ENCODE results near the gene BHLHE41. TPM values are rescaled to one million over a fixed set of nuclear protein-coding genes. Genes with fewer than 3 reads are reported as not detected.

The BHLHE41 gene
- total and polyA plus RNA-seq, 9 of the 15 experiments (the other 6 are each of a cell fraction or from before 2014, with no cell fraction given) = not detected

- TF ChIP-seq FOXA3 (CRISPR knock-in tag; conservative IDR thresholded peaks at IDR 0.05 in 1 of 2, IDR thresholded peaks at IDR 0.05 in 1 of 2) = peak in 1 of 2 experiments; percentile 80; a peak in 1 of 4 replicates
- TF ChIP-seq HSF4 (CRISPR knock-in tag; IDR thresholded peaks at IDR 0.05; ENCODE audit: borderline replicate concordance) = no peak
- TF ChIP-seq SUPT5H (IDR thresholded peaks at IDR 0.05) = no peak
- TF ChIP-seq ZBTB9 (CRISPR knock-in tag; IDR thresholded peaks at IDR 0.05) = no peak
- no peak; a peak in 1 of 4 replicates for TF ChIP-seq SIN3A (IDR thresholded peaks at IDR 0.05; ENCODE audit: borderline replicate concordance in 2 of 2, control insufficient read depth in 1 of 2, low read depth in 2 of 2, low read length in 2 of 2)
- TF ChIP-seq, protein P1, sequence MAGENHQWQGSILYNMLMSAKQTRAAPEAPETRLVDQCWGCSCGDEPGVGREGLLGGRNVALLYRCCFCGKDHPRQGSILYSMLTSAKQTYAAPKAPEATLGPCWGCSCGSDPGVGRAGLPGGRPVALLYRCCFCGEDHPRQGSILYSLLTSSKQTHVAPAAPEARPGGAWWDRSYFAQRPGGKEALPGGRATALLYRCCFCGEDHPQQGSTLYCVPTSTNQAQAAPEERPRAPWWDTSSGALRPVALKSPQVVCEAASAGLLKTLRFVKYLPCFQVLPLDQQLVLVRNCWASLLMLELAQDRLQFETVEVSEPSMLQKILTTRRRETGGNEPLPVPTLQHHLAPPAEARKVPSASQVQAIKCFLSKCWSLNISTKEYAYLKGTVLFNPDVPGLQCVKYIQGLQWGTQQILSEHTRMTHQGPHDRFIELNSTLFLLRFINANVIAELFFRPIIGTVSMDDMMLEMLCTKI (IDR thresholded peaks at IDR 0.05; ENCODE audit: partially characterized antibody) = no peak
- TF ChIP-seq, protein P2, sequence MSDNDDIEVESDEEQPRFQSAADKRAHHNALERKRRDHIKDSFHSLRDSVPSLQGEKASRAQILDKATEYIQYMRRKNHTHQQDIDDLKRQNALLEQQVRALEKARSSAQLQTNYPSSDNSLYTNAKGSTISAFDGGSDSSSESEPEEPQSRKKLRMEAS (CRISPR knock-in tag; IDR thresholded peaks at IDR 0.05) = peak; percentile 97
- no peak for TF ChIP-seq MXD1 (CRISPR knock-in tag; IDR thresholded peaks at IDR 0.05; ENCODE audit: borderline replicate concordance, poor library complexity, severe bottlenecking)
- TF ChIP-seq NCOA6 (IDR thresholded peaks at IDR 0.05) = no peak
- TF ChIP-seq SIX5 (IDR thresholded peaks at IDR 0.05; ENCODE audit: borderline replicate concordance in 1 of 2, insufficient read depth in 1 of 2, low read depth in 1 of 2, low read length in 2 of 2) = no peak
- TF ChIP-seq CHCHD3 (CRISPR knock-in tag; IDR thresholded peaks at IDR 0.05) = no peak
- TF ChIP-seq E4F1 (CRISPR knock-in tag; IDR thresholded peaks at IDR 0.05; ENCODE audit: borderline replicate concordance) = no peak
- no peak for TF ChIP-seq DDX20 (tag; IDR thresholded peaks at IDR 0.05; ENCODE audit: low read depth)
- no peak for TF ChIP-seq POLR3A (IDR thresholded peaks at IDR 0.05; ENCODE audit: borderline replicate concordance, extremely low read depth, insufficient read depth, insufficient read length)
- no peak for TF ChIP-seq ZBTB2 (IDR thresholded peaks at IDR 0.05)
- no peak for TF ChIP-seq EWSR1 (IDR thresholded peaks at IDR 0.05; ENCODE audit: borderline replicate concordance, low read depth, partially characterized antibody)
- no peak for TF ChIP-seq STAT5A (IDR thresholded peaks at IDR 0.05; ENCODE audit: borderline replicate concordance, low read length)
Observed at GRCh38 chr12:26113853-26114719, 10.8 kb downstream of the BHLHE41 start (continued).

Measured in K562 (cell line).